SKM-1 treated with dmso at 0.1 percent for 144 hours (cell line): ENCODE measurements around the gene HEPHL1.
"Not testable (repeated sequence)": the region's sequence is repeated elsewhere in the genome, so short reads cannot be mapped to it uniquely, and the experiment has no call there.

ENCODE experiments used
- DNase-seq: peaks from one replicate; lab custom pipeline; 2025; ENCODE audit not compliant: unreplicated experiment; lab: John Stamatoyannopoulos, UW

Gene HEPHL1

GRCh38 chr11:94020777-94021481 is at the start of gene HEPHL1:
Gene HEPHL1, plus strand, starts transcription at chr11:94021354. Its CDS starts 15 bp downstream, at chr11:94021369.
- DNase-seq = no peak

- DNase-seq = no peak
Observed at GRCh38 chr11:93972790-93973189, 48.4 kb upstream of the HEPHL1 start.

- DNase-seq = not testable (repeated sequence)
Observed at GRCh38 chr11:93973322-93974051, 47.7 kb upstream of the HEPHL1 start.

GRCh38 chr11:93974759-93975158 is 46.4 kb upstream of the HEPHL1 start:
- DNase-seq = no peak

- DNase-seq = not testable (repeated sequence)
Observed at GRCh38 chr11:93976577-93977254, 44.4 kb upstream of the HEPHL1 start.

GRCh38 chr11:93983542-93984195 is 37.5 kb upstream of the HEPHL1 start:
- no peak for DNase-seq

GRCh38 chr11:93984196-93984567 is 37.0 kb upstream of the HEPHL1 start:
- DNase-seq = no peak

- DNase-seq = no peak
Observed at GRCh38 chr11:93984936-93985335, 36.2 kb upstream of the HEPHL1 start.

GRCh38 chr11:93986716-93987115 is 34.4 kb upstream of the HEPHL1 start:
- DNase-seq = no peak

GRCh38 chr11:93988455-93988854 is 32.7 kb upstream of the HEPHL1 start:
- DNase-seq = no peak

- DNase-seq = no peak
Observed at GRCh38 chr11:93988912-93989311, 32.2 kb upstream of the HEPHL1 start.

GRCh38 chr11:93993747-93994146 is 27.4 kb upstream of the HEPHL1 start:
- DNase-seq = no peak

GRCh38 chr11:93997741-93998140 is 23.4 kb upstream of the HEPHL1 start:
- no peak for DNase-seq

GRCh38 chr11:94000659-94001058 is 20.5 kb upstream of the HEPHL1 start:
- no peak for DNase-seq

GRCh38 chr11:94002226-94002625 is 18.9 kb upstream of the HEPHL1 start:
- no peak for DNase-seq

GRCh38 chr11:94007426-94007825 is 13.7 kb upstream of the HEPHL1 start:
- no peak for DNase-seq

GRCh38 chr11:94007906-94008305 is 13.2 kb upstream of the HEPHL1 start:
- DNase-seq = no peak

GRCh38 chr11:94010136-94010535 is 11.0 kb upstream of the HEPHL1 start:
- no peak for DNase-seq

GRCh38 chr11:94011478-94011877 is 9.7 kb upstream of the HEPHL1 start:
- no peak for DNase-seq

GRCh38 chr11:94017446-94017845 is 3.7 kb upstream of the HEPHL1 start:
- DNase-seq = no peak

- DNase-seq = no peak
Observed at GRCh38 chr11:94018721-94019120, 2.4 kb upstream of the HEPHL1 start.
